Right cardiac atrium (tissue), 5 donors: ENCODE measurements around the gene CHAC1. TPM values are rescaled to one million over a fixed set of nuclear protein-coding genes. Genes with fewer than 3 reads are reported as not detected.
"Not testable (repeated sequence)": the region's sequence is repeated elsewhere in the genome, so short reads cannot be mapped to it uniquely, and the experiment has no call there.

Experiments used
- ATAC-seq, 2 donors: fragments of 200-7000 bp; cut with Tn5 transposase; one replicate each; pipeline versions ENCODE4 v1.8.0 to v1.9.1; 2020; ENCODE audit warnings: moderate library complexity in 2 of 2, mild to moderate bottlenecking in 1 of 2
- DNase-seq, 3 donors: peaks; one replicate each; pipeline ENCODE4 v3.0.0-alpha.2; 2020
- H3K27ac ChIP-seq: one replicate; pipeline ENCODE4 v1.5.1; 2013; ENCODE audit warnings: mild to moderate bottlenecking, low read length, control low read depth, moderate library complexity
- H3K27me3 ChIP-seq: one replicate; pipeline ENCODE4 v1.6.1; 2013; ENCODE audit not compliant: control insufficient read depth, insufficient read depth
- H3K4me1 ChIP-seq: one replicate; pipeline ENCODE4 v1.6.1; 2013; ENCODE audit warnings: low read length; ENCODE audit not compliant: control insufficient read depth, insufficient read depth
- H3K4me3 ChIP-seq: one replicate; pipeline ENCODE4 v1.5.1; 2013; ENCODE audit warnings: low read length, control low read depth
- H3K9me3 ChIP-seq: one replicate; pipeline ENCODE4 v1.6.1; 2013; ENCODE audit warnings: low read length; ENCODE audit not compliant: control insufficient read depth
- WGBS: extraction: QIAGEN DNeasy Blood & Tissue Kit; methylation state at CpG from one replicate; pipeline ENCODE4 v1.1.7; 2013; 5-methylcytosine and 5-hydroxymethylcytosine counted together
- intact Hi-C, 4 donors: fragments of 100-400 bp; cut with DNase I; formaldehyde crosslinking; loops; one replicate each; pipeline versions ENCODE4 v1.11.0 to v1.14.0; 2022 to 2023
- polyA plus RNA-seq: library from polyadenylated mRNA; stranded (reverse); fragments of 200-250 nt; gene quantifications from one replicate; pipeline ENCODE4 v1.2.3, GENCODE V29; 2013
- total RNA-seq, 4 donors: library from RNA; stranded (reverse); fragmentation: NEBNext Ultra II Directional; extraction: Animal tissue kit (Norgen Biotek cat#: 25700); gene quantifications; one replicate each; pipeline ENCODE4 v1.2.1, GENCODE V29; 2021
- donor health status: healthy with polysubstance abuse.
- donor health status: DM: no; HTN: yes; CAD: no.
- donor health status: DM: no; HTN: no; CAD: no.
- donor health status: DM: no; HTN: yes; CAD: no; lungs with severe emphysema.
- donor health status: DM: yes; HTN: yes; CAD: no.

The CHAC1 gene
- total and polyA plus RNA-seq, 5 donors = 1.6 to 3.2 (median 1.8) TPM

- no peak for ATAC-seq
- H3K9me3 ChIP-seq = no peaks in the 10 kb centered on the region
- 90% methylated on average over 8 of the region's 8 CpGs for whole genome bisulfite sequencing
- H3K4me3 ChIP-seq = no peak overlapping the region
- H3K27me3 ChIP-seq = no peaks in the 10 kb centered on the region
- H3K4me1 ChIP-seq = peaks cover 2% of the 10 kb centered on the region
- DNase-seq = no peak
- H3K27ac ChIP-seq = no peak overlapping the region
- intact Hi-C loops = loop anchor here in 1 of 4 donors (10.0 kb wide), 1 partner anchor 46 kb away; no protein-coding TSS in a partner anchor
These were observed 5.5 kb downstream of the CHAC1 start for GRCh38 chr15:40958723-40959122.

GRCh38 chr15:40959331-40960141 lies 6.3 kb downstream of the CHAC1 start:
- Histone ChIP-seq H3K9me3 (no peaks in the 10 kb centered on the region), H3K27me3 (no peaks in the 10 kb centered on the region), H3K4me1 (peaks cover 2% of the 10 kb centered on the region), H3K4me3 (no peak overlapping the region), H3K27ac (no peak overlapping the region)
- ATAC-seq = no peak
- 79% methylated on average over 22 of the region's 22 CpGs for WGBS
- intact Hi-C loops = loop anchor here in 1 of 4 donors (10.0 kb wide), 1 partner anchor 45 kb away; no protein-coding TSS in a partner anchor
- DNase-seq = no peak

DNA sequence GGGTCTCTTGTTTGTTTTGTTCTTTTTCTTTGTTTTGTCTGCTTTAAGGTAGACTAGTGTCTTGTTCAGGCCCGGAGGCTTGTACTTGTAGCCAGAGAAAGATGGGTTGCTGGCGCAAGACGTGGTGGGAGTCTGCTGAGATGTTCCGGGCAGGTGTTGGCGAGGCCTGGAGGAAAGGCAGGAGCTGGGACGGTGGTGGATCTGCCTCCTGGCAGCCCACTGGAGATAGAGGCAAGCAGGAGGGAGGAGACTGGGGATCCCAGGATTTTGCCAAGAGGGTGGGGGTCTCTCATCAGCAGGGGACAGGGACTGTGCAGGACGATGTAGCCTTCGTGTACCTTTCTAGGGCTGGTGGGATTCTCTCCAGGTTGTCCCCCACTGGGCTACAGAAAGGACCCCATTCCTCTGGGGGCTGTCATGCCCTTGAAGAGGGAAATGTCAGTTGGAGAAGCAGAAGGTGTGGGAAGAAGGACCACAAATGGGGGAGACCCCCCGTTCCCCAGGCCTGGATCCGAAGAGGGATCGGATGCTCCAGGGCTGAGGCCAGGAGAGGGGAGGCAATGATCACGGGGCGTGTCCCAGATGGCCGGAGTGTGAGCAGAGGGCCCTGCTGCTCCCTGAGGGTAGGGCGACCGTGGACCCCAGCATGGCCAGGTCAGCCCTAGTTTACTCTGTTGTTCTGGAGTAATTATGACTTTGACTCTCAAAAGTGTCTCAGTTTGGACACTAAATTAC lies 7.0 kb downstream of the CHAC1 start:
- no peaks in the 10 kb centered on the region for H3K27me3 ChIP-seq
- DNase-seq (no peak), ATAC-seq (no peak)
- no peaks in the 10 kb centered on the region for H3K9me3 ChIP-seq
- WGBS = 90% methylated on average over 16 of the region's 16 CpGs
- peaks cover 2% of the 10 kb centered on the region for H3K4me1 ChIP-seq
- no peak overlapping the region for H3K4me3 ChIP-seq
- H3K27ac ChIP-seq = no peak overlapping the region
- intact Hi-C loops = no loop called here

DNA sequence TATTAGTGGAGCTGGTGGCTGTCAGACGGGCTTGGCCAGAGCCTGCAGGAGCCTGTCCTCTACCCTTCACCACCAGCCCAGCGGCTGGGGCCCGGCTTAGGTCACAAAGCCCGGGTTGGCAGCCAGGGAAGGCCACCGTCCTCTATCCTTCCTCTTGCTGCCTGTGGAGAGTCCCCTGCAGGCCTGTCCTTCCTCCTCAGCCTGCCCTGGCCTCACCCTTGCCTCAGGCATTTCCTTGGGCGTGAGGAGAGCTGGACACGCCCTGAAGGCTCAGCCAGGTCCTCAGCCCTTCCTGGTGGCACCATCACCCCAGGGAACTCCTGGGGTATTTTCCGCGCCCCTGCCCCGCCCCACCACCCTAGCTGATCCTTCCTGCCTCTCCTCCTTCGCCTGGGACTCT lies 7.7 kb downstream of the CHAC1 start:
- no peak overlapping the region for H3K27ac ChIP-seq
- ATAC-seq = peak; percentile 7 to 10
- WGBS = 82% methylated on average over 11 of the region's 11 CpGs
- peaks cover 2% of the 10 kb centered on the region for H3K4me1 ChIP-seq
- H3K4me3 ChIP-seq = no peak overlapping the region
- no peak for DNase-seq
- H3K27me3 ChIP-seq = no peaks in the 10 kb centered on the region
- intact Hi-C loops = no loop called here
- no peaks in the 10 kb centered on the region for H3K9me3 ChIP-seq

GRCh38 chr15:40961740-40962139 lies 8.5 kb downstream of the CHAC1 start:
- H3K27ac ChIP-seq, DNase-seq, H3K4me1 ChIP-seq, H3K9me3 ChIP-seq, H3K4me3 ChIP-seq, ATAC-seq, intact Hi-C loops, H3K27me3 ChIP-seq: not testable (repeated sequence)
- WGBS = 95% methylated on average over 25 of the region's 25 CpGs

GRCh38 chr15:40962317-40962716 lies 9.0 kb downstream of the CHAC1 start:
- H3K4me1 ChIP-seq, H3K9me3 ChIP-seq, H3K27me3 ChIP-seq, H3K27ac ChIP-seq, DNase-seq, intact Hi-C loops, H3K4me3 ChIP-seq, ATAC-seq: not testable (repeated sequence)
- whole genome bisulfite sequencing = 95% methylated on average over 14 of the region's 14 CpGs

DNA sequence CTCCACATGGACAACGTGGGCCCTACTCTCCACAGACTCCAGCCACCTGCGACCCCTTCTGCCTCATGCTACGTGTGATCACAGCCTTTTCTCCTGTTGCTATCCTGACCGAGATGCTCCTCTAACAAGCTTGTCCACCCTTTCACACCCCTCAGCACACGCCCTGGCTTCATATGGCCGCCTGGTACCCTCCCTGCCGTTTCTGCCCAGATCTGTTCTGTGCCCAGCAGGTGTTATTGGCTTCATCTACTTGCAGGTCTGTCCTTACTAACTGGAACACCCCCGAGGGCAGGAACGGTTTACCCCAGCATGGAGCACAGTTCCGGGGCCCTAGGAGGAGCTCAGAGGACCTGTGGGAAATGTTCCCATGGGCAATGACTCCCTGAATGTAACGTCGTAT lies 9.9 kb downstream of the CHAC1 start:
- Histone ChIP-seq H3K4me3 (no peak overlapping the region), H3K27me3 (no peaks in the 10 kb centered on the region), H3K9me3 (no peaks in the 10 kb centered on the region), H3K4me1 (no peaks in the 10 kb centered on the region), H3K27ac (no peak overlapping the region)
- ATAC-seq (no peak), DNase-seq (no peak)
- intact Hi-C loops = no loop called here
- 89% methylated on average over 12 of the region's 12 CpGs for WGBS

- Histone ChIP-seq H3K27ac (no peak overlapping the region), H3K4me3 (no peak overlapping the region), H3K27me3 (no peaks in the 10 kb centered on the region), H3K9me3 (no peaks in the 10 kb centered on the region), H3K4me1 (no peaks in the 10 kb centered on the region)
- WGBS = 76% methylated on average over 8 of the region's 8 CpGs
- intact Hi-C loops = no loop called here
- DNase-seq (no peak), ATAC-seq (no peak)
These were observed 10.7 kb downstream of the CHAC1 start for GRCh38 chr15:40964006-40964405.

- ATAC-seq (no peak), DNase-seq (no peak)
- intact Hi-C loops = no loop called here
- Histone ChIP-seq H3K27me3 (no peaks in the 10 kb centered on the region), H3K4me3 (no peak overlapping the region), H3K4me1 (no peaks in the 10 kb centered on the region), H3K9me3 (no peaks in the 10 kb centered on the region), H3K27ac (no peak overlapping the region)
- 80% methylated on average over 13 of the region's 13 CpGs for WGBS
These were observed 11.4 kb downstream of the CHAC1 start for GRCh38 chr15:40964634-40965033.

GRCh38 chr15:40968290-40969085 lies 15.2 kb downstream of the CHAC1 start:
- H3K27me3 ChIP-seq = no peaks in the 10 kb centered on the region
- no peak overlapping the region for H3K27ac ChIP-seq
- intact Hi-C loops = no loop called here
- ATAC-seq = no peak
- H3K4me1 ChIP-seq = no peaks in the 10 kb centered on the region
- H3K4me3 ChIP-seq = no peak overlapping the region
- WGBS = 69% methylated on average over 7 of the region's 7 CpGs
- DNase-seq = no peak
- H3K9me3 ChIP-seq = no peaks in the 10 kb centered on the region

DNA sequence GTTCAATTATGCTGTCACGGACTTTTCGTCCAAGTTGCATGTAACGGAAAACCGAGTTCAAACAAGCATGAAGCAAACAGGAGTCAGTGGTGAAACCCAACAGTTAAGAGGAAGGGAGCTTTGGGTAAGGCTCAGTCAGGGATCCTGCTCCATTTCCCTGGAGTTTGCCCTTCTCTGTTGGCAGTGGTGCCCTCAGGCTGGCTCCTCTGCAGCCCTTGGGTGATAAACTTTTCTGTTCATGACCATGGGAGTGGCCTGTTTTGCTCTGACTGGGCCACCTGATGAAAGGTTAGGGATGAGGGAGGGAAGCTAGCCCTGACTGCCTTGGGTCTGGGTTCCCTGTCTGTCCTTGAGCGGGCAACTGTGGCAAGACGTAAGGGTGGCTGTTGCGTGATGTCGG lies 16.1 kb downstream of the CHAC1 start:
- H3K27ac ChIP-seq = no peak overlapping the region
- DNase-seq (no peak), ATAC-seq (no peak)
- 91% methylated on average over 8 of the region's 8 CpGs for WGBS
- no peaks in the 10 kb centered on the region for H3K4me1 ChIP-seq
- intact Hi-C loops = no loop called here
- no peak overlapping the region for H3K4me3 ChIP-seq
- H3K9me3 ChIP-seq = no peaks in the 10 kb centered on the region
- H3K27me3 ChIP-seq = no peaks in the 10 kb centered on the region
